K562 (cell line): ENCODE measurements around the gene PIF1. TPM values are rescaled to one million over a fixed set of nuclear protein-coding genes. Genes with fewer than 3 reads are reported as not detected.

Experiments
- ATAC-seq: fragments of 200-7000 bp; cut with Tn5 transposase; 3 replicates; pipeline ENCODE4 v1.9.1; 2020; ENCODE audit warnings: moderate library complexity
- BruUV-seq: library from RNA; stranded (reverse); fragments of 400-500 nt; replicated peaks from 2 replicates; lab custom pipeline; 2021; lab: Mats Ljungman, UMichigan
- CTCF ChIA-PET: fragments of 300-600 bp; formaldehyde crosslinking; extraction: SDS; loops from one replicate; lab custom pipeline; 2021; ENCODE audit warnings: low intra/inter-chr PET ratio; lab: Yijun Ruan, JAX
- POLR2A ChIA-PET: fragments of 300-600, 350-650 bp; sonication (Branson Sonifier 250); formaldehyde crosslinking; extraction: SDS; loops from one replicate; lab custom pipeline; 2021; ENCODE audit warnings: antibody characterized with exemption, inconsistent platforms; lab: Yijun Ruan, JAX
- DNase-seq, 4 experiments: peaks; one replicate each; pipeline versions ENCODE4 v3.0.0 to v3.0.0-alpha.2; 2011 to 2018; ENCODE audit warnings: low spot score in 3 of 4, mixed read lengths in 3 of 4; ENCODE audit errors: extremely low read depth in 1 of 4
- FAIRE-seq: peaks from 2 replicates; lab custom pipeline; 2011; peaks lifted over from hg19 to GRCh38; lab: Jason Lieb, UNC
- H2AFZ ChIP-seq: 2 replicates; pipeline ENCODE4 v1.6.0; 2011; ENCODE audit warnings: low read depth, low read length, control low read depth, inconsistent platforms
- H3K27ac ChIP-seq: fragments of 200-600 bp; 3 replicates; pipeline ENCODE4 v1.8.0; 2011; ENCODE audit warnings: low read depth, mild to moderate bottlenecking, control low read depth, inconsistent platforms, low read length, moderate library complexity, mixed read lengths; ENCODE audit errors: extremely low read depth
- H3K27me3 ChIP-seq, 2 experiments: fragments of 300-600 bp in 1 of 2; 2 replicates in 1 of 2; 3 replicates in 1 of 2; pipeline versions ENCODE4 v1.6.0 to v1.8.0; 2011; ENCODE audit warnings: inconsistent platforms in 2 of 2, low read length in 2 of 2, mild to moderate bottlenecking in 1 of 2, mixed read lengths in 1 of 2, moderate library complexity in 1 of 2; ENCODE audit not compliant: control insufficient read depth in 2 of 2, insufficient read depth in 2 of 2
- H3K36me3 ChIP-seq: fragments of 300-600 bp; 3 replicates; pipeline ENCODE4 v1.8.0; 2011; ENCODE audit warnings: mild to moderate bottlenecking, low read length, inconsistent platforms; ENCODE audit not compliant: control insufficient read depth, insufficient read depth
- H3K4me1 ChIP-seq, 2 experiments: fragments of 200-600 bp in 1 of 2; replicated peaks in 1 of 2; 2 replicates in 1 of 2; 3 replicates in 1 of 2; pipeline versions ENCODE4 v1.5.1 to v1.8.0; 2011; ENCODE audit warnings: inconsistent platforms in 2 of 2, low read length in 2 of 2, mild to moderate bottlenecking in 1 of 2, mixed read lengths in 1 of 2, moderate library complexity in 1 of 2; ENCODE audit not compliant: control insufficient read depth in 2 of 2, insufficient read depth in 2 of 2
- H3K4me2 ChIP-seq: 2 replicates; pipeline ENCODE4 v1.6.1; 2011; ENCODE audit warnings: low read length, control low read depth, inconsistent platforms, mixed read lengths; ENCODE audit not compliant: insufficient read depth
- H3K4me3 ChIP-seq: fragments of 200-600 bp; sonication (generic), shearing (Covaris generic); 2 replicates; pipeline ENCODE4 v1.5.1; 2016; ENCODE audit warnings: control low read depth, inconsistent platforms
- H3K79me2 ChIP-seq: fragments of 200-600 bp; 3 replicates; pipeline ENCODE4 v1.8.0; 2011; ENCODE audit warnings: low read length, inconsistent platforms; ENCODE audit not compliant: control insufficient read depth, insufficient read depth
- H3K9ac ChIP-seq, 2 experiments: 2 replicates each; pipeline versions ENCODE4 v1.6.0 to v1.6.1; 2011; ENCODE audit warnings: low read depth in 2 of 2, low read length in 2 of 2, control low read depth in 1 of 2, inconsistent platforms in 1 of 2, mild to moderate bottlenecking in 1 of 2, mixed read lengths in 1 of 2; ENCODE audit not compliant: insufficient read depth in 1 of 2
- H3K9me1 ChIP-seq: one replicate; pipeline ENCODE4 v1.6.0; 2011; ENCODE audit warnings: inconsistent platforms, mild to moderate bottlenecking, low read length, moderate library complexity; ENCODE audit not compliant: control insufficient read depth, insufficient read depth
- H3K9me3 ChIP-seq: replicated peaks from 2 replicates; pipeline ENCODE4 v1.5.1; 2011; ENCODE audit warnings: low read depth, low read length, inconsistent platforms; ENCODE audit not compliant: control insufficient read depth, insufficient read depth
- H4K20me1 ChIP-seq: replicated peaks from 2 replicates; pipeline ENCODE4 v1.6.1; 2011; ENCODE audit warnings: low read length, inconsistent platforms, mixed read lengths; ENCODE audit not compliant: control insufficient read depth, insufficient read depth
- ZNF263 ChIP-seq: sonication (generic); formaldehyde crosslinking; IDR thresholded peaks from 2 replicates; pipeline ENCODE4 v1.8.0; 2022; ENCODE audit warnings: mild to moderate bottlenecking, missing genetic modification reagents, borderline replicate concordance
- WGBS: fragments of 100-300 bp; shearing (Covaris generic); methylation state at CpG from one replicate; pipeline ENCODE4 v1.1.6; 2016; ENCODE audit warnings: low coverage, mixed read lengths; ENCODE audit not compliant: insufficient coverage; ENCODE audit errors: missing lambda C conversion rate; 5-methylcytosine and 5-hydroxymethylcytosine counted together
- in situ Hi-C: fragments of 300-500 bp; cut with MboI; formaldehyde crosslinking; loops from 4 replicates; pipeline ENCODE4 v1.15.0; 2018; ENCODE audit warnings: inconsistent platforms, mixed read lengths
- intact Hi-C: fragments of 100-400 bp; cut with micrococcal nuclease; formaldehyde crosslinking; loops from 2 replicates; pipeline ENCODE4 v1.14.2; 2022
- polyA plus RNA-seq, 8 experiments: library from polyadenylated mRNA; depleted of rRNA in 4 of 8; stranded (reverse) in 5 of 8; unstranded in 3 of 8; fragments of >200 nt; fragmentation: Nextera tagmentation in 2 of 8; fragmentation: Illumina TruSeq in 1 of 8; extraction: Ambion mirVana in 2 of 8; extraction: Trizol in 1 of 8; gene quantifications; 2 replicates each; pipeline versions ENCODE4 v1.2.1 to v1.2.3, GENCODE V29; 2011 to 2014; ENCODE audit warnings: inconsistent platforms in 1 of 8, missing spikeins in 1 of 8
- total RNA-seq, 7 experiments: library from RNA; depleted of rRNA in 6 of 7; stranded (reverse); fragments of >200 nt in 6 of 7; fragmentation: Illumina TruSeq in 2 of 7; extraction: Trizol in 2 of 7; gene quantifications; 2 replicates each; pipeline versions ENCODE4 v1.2.1 to v1.2.3, GENCODE V29; 2011 to 2021; ENCODE audit warnings: low replicate concordance in 1 of 7
- TF ChIP-seq, protein P1 (sequence below): fragments of 150-350 bp; IDR thresholded peaks from 2 replicates; pipeline ENCODE4 v1.6.1; 2014; ENCODE audit warnings: low read depth, mild to moderate bottlenecking, low read length, borderline replicate concordance
- TF ChIP-seq, protein P2 (sequence below): fragments of 250-450 bp; sonication (Bioruptor Pico); IDR thresholded peaks from 2 replicates; pipeline ENCODE4 v1.4.0; 2020; ENCODE audit warnings: borderline replicate concordance

Gene PIF1
- total and polyA plus RNA-seq, 9 of the 15 experiments (the other 6 are each of a cell fraction or from before 2014, with no cell fraction given) = 1.1 to 37.9 (median 11.5) TPM

DNA sequence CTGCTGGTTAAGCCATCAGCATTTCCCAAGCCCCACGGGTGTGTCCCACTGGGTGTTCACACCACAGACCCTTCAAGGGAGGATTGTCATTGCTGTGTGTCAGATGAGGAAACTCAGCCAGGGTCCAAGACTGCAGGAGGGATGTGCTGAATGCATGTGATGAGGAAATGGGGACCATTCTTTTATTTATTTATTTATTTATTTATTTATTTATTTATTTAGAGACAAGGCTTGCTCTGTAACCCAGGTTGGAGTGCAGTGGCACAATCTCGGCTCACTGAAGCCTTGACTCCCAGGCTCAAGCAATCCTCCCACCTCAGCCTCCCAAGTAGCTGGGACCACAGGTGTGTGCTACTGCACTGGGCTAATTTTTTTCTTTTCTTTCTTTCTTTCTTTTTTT lies 20.8 kb downstream of the PIF1 start:
- Histone ChIP-seq H3K27ac (no peak overlapping the region), H3K9me3 (no peaks in the 10 kb centered on the region), H3K9me1 (no peaks in the 10 kb centered on the region), H3K4me1 (peaks cover 4 to 10% of the 10 kb centered on the region in 2 experiments; a peak in 3 of 5 replicates), H2AFZ (no peak overlapping the region), H3K4me3 (no peak overlapping the region), H3K79me2 (no peaks in the 10 kb centered on the region), H3K36me3 (no peaks in the 10 kb centered on the region), H3K9ac (no peak overlapping the region), H3K4me2 (no peak overlapping the region), H3K27me3 (peaks cover 5 to 7% of the 10 kb centered on the region in 2 experiments; a peak in 2 of 5 replicates), H4K20me1 (no peaks in the 10 kb centered on the region; the same call in none of the 2 replicates)
- CTCF ChIA-PET = no interaction called here
- FAIRE-seq (no peak), DNase-seq (no peak), ATAC-seq (no peak)
- WGBS = 0% methylated on average over 2 of the region's 2 CpGs
- POLR2A ChIA-PET = interaction anchor here (0.7 kb wide), 1 partner anchor 18 kb away, joined by 3 read pairs; no protein-coding TSS in a partner anchor
- intact Hi-C loops (no loop called here), in situ Hi-C loops (no loop called here)
- TF ChIP-seq, protein P1, sequence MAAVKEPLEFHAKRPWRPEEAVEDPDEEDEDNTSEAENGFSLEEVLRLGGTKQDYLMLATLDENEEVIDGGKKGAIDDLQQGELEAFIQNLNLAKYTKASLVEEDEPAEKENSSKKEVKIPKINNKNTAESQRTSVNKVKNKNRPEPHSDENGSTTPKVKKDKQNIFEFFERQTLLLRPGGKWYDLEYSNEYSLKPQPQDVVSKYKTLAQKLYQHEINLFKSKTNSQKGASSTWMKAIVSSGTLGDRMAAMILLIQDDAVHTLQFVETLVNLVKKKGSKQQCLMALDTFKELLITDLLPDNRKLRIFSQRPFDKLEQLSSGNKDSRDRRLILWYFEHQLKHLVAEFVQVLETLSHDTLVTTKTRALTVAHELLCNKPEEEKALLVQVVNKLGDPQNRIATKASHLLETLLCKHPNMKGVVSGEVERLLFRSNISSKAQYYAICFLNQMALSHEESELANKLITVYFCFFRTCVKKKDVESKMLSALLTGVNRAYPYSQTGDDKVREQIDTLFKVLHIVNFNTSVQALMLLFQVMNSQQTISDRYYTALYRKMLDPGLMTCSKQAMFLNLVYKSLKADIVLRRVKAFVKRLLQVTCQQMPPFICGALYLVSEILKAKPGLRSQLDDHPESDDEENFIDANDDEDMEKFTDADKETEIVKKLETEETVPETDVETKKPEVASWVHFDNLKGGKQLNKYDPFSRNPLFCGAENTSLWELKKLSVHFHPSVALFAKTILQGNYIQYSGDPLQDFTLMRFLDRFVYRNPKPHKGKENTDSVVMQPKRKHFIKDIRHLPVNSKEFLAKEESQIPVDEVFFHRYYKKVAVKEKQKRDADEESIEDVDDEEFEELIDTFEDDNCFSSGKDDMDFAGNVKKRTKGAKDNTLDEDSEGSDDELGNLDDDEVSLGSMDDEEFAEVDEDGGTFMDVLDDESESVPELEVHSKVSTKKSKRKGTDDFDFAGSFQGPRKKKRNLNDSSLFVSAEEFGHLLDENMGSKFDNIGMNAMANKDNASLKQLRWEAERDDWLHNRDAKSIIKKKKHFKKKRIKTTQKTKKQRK = no peak
- no peak for TF ChIP-seq ZNF263 (CRISPR knock-in tag)
- TF ChIP-seq, protein P2, sequence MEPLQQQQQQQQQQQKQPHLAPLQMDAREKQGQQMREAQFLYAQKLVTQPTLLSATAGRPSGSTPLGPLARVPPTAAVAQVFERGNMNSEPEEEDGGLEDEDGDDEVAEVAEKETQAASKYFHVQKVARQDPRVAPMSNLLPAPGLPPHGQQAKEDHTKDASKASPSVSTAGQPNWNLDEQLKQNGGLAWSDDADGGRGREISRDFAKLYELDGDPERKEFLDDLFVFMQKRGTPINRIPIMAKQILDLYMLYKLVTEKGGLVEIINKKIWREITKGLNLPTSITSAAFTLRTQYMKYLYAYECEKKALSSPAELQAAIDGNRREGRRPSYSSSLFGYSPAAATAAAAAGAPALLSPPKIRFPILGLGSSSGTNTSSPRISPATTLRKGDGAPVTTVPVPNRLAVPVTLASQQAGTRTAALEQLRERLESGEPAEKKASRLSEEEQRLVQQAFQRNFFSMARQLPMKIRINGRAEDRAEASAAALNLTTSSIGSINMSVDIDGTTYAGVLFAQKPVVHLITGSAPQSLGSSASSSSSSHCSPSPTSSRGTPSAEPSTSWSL (CRISPR knock-in tag) = no peak
- no TSS peak for BruUV-seq
